Retinal pigment epithelial cell (primary cell): ENCODE results near the gene GATA5.
A peak's percentile ranks its signal among the peaks of the same experiment; 100 is the strongest.

Source experiments
- DNase-seq: peaks from one replicate; pipeline ENCODE4 v3.0.0-alpha.2; 2010; ENCODE audit warnings: low read depth
- H3K4me3 ChIP-seq: 2 replicates; pipeline ENCODE4 v1.5.1; 2011; ENCODE audit warnings: mild to moderate bottlenecking, low read length, control low read depth, moderate library complexity
- CTCF ChIP-seq: conservative IDR thresholded peaks from 2 replicates; pipeline ENCODE4 v1.5.1; 2011; ENCODE audit warnings: low read depth, low read length, control low read depth, inconsistent platforms

The GATA5 gene

GRCh38 chr20:62517901-62518610, 42.3 kb upstream of the GATA5 start:
- H3K4me3 ChIP-seq = no peak overlapping the region
- no peak for TF ChIP-seq CTCF
- no peak for DNase-seq

DNA sequence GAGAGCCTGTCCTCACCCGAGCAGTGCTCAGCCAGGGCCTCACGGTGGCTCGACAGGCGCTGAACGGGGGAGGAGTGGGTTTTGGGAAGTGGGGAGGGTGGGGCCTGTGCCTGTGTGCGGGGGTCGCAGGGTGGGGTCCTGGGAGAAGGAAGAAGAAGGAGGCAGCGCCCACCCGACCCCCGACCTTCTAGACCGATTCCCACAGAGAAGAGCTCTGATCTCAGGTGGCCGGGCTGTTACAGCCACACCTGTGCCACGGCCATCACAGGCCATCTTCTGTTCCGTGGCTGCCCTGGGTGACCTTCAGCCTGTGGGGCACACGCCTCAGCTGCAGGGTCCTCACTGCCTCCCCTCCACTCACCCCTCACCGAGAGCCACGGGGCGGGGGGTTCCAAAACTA, 41.4 kb upstream of the GATA5 start:
- no peak for TF ChIP-seq CTCF
- no peak overlapping the region for H3K4me3 ChIP-seq
- DNase-seq = no peak

DNA sequence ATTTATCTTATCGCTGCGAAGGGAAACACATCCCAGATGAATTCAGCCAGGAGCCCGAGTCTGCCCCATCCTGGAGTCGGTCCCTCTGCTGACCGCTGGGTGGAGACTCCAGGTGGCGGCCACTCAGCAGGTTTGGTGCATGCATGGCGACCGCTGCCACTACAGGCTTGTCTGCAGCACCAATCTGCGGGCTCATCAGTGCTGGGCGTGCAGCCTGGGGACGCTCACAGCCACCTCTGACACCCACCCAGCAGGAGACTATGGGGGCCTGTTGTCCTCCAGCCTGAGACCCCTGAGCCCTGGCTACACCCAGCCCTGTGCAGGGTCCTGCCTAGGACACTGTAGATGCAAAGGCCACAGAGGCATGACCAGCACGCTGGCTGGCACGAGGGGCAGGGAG, 40.5 kb upstream of the GATA5 start:
- H3K4me3 ChIP-seq = no peak overlapping the region
- peak; percentile 23 for TF ChIP-seq CTCF
- DNase-seq = no peak

GRCh38 chr20:62515826-62516225, 40.0 kb upstream of the GATA5 start:
- DNase-seq = no peak
- TF ChIP-seq CTCF = no peak
- no peak overlapping the region for H3K4me3 ChIP-seq

DNA sequence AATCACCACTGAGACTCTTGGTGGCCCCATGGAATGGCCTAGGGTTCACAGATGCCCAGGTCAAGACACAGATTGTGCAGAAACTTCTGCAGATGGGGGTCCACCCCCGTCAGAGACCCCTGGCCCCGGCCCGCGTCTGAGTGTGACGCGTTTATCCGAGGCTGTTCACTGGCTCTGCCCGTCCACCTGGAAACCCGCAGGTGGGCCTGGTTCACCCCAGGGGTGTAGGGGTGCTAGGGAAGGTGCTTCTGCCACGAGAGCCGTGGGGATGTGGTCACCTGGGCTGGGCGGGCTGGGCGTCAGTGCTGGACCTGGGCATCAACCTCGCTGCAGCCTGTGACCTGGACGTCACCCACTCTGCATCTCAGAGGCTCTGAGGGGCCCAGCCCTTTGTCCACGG, 39.5 kb upstream of the GATA5 start:
- TF ChIP-seq CTCF = no peak
- no peak for DNase-seq
- no peak overlapping the region for H3K4me3 ChIP-seq

GRCh38 chr20:62513991-62514390, 38.2 kb upstream of the GATA5 start:
- DNase-seq = no peak
- no peak for TF ChIP-seq CTCF
- H3K4me3 ChIP-seq = no peak overlapping the region

DNA sequence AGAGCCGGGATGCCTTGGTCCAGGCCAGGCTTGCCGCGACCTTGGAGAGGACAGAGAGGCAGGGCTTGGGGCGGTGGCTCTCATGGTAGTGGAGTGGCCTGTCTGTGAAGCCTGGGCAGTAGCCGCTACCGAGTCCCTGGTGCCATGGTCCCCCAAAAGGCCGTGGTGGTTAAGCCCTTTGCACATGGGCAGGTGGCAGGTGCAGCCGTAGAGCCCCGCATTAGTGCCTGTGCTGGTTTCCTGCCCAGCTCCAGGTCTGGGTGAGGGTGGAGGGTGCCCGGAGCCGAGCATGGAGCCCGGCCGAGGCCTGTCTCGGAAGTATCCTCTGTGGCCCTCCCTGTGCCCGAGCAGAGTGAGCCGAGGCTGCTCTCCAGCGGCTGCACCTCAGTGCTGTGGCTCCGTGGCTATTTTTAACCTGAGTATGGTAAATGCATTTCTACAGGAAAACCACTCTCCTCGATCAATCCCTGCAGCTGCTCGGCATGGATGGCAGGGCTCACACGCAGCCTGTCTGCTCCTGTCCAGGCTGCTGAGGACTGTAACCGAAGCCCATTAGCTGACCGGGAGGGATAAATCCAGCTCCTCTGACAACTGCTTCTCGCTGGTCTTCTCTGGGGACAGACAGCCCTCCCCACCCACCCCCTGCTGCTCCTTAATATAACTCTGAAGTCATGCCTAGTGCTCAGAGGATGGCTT, 36.3 kb upstream of the GATA5 start:
- TF ChIP-seq CTCF = no peak
- no peak overlapping the region for H3K4me3 ChIP-seq
- DNase-seq = no peak
